ENCODE results near the gene PIGT.

The PIGT gene

DNA sequence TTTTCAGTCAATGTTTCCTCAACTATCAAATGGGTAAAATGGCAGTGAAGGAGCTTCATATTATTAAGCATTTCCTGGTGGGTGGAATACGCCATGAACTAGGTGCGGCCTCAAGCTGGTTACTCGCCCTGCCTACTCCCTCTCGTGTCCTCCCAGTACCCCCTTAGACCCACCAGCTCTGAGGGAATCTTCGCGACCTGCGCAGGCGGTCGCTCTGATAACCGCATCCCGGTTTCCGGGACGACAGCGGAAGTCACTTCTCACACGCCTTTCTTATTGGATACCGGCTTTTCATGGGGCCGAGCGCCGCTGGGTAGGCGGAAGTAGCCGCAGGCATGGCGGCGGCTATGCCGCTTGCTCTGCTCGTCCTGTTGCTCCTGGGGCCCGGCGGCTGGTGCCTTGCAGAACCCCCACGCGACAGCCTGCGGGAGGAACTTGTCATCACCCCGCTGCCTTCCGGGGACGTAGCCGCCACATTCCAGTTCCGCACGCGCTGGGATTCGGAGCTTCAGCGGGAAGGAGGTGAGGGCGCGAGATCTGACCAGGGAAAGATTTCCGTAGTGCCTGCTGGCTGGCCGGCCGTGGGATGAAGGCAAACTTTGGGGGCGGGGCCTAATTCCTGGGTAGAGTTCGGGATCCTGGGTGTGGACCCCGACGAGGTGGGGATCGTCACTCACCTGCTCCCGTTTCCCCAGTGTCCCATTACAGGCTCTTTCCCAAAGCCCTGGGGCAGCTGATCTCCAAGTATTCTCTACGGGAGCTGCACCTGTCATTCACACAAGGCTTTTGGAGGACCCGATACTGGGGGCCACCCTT lies at the start of gene PIGT:
PIGT (plus strand) TSS at position 320 of the 816 bp plus-strand sequence; CDS start at position 336, 16 bp downstream.
- peak; percentile 94 for DNase-seq (ENCODE audit: low spot score)

GRCh38 chr20:45366192-45366591 lies 49.7 kb upstream of the PIGT start:
- no peak for DNase-seq (ENCODE audit: low spot score)

GRCh38 chr20:45366631-45367030 lies 49.3 kb upstream of the PIGT start:
- no peak for DNase-seq (ENCODE audit: low spot score)

- no peak for DNase-seq (ENCODE audit: low spot score)
Observed at GRCh38 chr20:45367126-45367525, 48.8 kb upstream of the PIGT start.

DNA sequence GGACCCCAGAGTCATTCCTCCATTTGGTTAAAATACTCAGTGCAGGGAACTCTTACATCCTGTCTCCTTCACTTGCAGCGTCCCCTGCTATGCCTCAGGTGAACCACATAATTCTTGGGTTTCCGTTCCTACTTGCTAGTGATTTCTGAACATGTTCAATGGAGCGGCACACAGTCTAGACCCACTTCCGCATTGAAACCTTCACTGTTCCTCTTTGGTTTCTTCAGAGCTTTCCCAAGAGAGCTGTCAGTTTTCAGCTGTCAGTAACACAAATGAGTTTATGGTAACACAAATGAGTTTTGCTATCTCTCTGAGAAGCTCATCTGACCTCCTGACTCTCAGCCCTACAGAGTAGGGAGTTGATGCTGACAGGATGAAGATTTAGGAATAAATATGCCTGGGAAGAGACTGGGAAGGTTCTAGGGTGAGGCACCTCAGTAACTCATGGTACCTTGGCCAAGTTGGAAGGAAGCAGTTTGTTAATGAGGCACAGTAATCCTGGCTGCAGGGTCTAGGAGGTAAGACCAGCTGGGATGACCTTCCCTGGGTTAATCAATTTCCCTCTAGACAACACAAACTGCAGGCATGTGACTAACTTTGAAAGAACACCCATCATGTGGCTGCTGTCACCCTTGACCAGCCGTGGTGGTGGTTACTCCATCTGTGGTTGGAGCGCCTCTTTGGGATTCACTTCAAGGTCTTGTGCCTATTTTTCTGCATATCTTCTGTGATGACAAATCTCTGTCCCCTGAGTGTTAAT lies 47.5 kb upstream of the PIGT start:
- peak; percentile 95 for DNase-seq (ENCODE audit: low spot score)

DNA sequence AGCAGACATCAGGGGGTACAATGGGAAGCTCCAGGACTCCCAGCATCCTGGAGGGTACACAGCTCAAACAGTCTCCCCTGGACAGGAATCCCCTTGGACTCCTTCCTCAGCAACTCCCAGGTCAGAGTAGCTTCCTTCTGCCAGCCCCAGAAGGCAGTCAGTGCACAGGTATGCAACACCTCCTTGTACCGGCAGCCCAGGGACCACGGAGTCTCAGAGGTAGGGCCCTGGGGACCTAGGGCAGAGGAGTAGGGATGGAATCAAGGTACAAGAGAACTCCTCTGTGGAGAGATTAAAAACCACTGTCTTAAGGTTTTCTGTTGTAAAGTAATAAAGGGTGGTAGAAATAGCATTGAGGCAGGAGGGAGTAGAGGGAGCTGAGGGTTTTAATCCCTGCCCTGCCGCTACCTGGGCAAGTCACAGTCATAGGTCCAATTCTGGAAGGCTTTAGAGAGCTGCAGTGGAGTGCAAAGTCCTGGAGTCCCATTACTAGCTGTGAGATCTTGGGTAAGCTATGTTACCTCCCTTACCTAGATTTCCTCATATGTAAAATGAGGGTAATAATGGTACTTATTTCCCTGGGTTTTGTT lies 45.3 kb upstream of the PIGT start:
- no peak for DNase-seq (ENCODE audit: low spot score)

DNA sequence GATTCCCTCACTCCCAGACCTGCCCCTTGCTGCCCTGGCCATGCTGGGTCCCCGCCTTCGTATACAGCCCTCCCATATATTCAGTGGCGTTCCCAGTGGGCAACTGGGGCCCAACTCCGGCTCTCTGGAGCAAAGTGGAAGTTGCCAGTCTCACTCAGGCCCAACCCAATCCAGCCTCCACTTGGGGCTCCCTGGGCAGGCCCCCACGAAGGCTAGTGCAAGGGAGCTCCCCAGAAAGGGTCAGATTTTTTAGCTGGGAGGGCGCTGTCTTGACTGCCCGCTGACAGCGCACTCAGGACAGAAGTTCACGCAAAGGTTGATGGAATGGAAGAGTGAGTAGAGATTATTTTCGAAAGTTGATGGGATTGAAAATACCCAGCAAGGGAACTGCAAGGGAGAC lies 43.7 kb upstream of the PIGT start:
- DNase-seq (ENCODE audit: low spot score): no peak

- DNase-seq (ENCODE audit: low spot score): no peak
Observed at GRCh38 chr20:45372646-45373352, 43.1 kb upstream of the PIGT start.

DNA sequence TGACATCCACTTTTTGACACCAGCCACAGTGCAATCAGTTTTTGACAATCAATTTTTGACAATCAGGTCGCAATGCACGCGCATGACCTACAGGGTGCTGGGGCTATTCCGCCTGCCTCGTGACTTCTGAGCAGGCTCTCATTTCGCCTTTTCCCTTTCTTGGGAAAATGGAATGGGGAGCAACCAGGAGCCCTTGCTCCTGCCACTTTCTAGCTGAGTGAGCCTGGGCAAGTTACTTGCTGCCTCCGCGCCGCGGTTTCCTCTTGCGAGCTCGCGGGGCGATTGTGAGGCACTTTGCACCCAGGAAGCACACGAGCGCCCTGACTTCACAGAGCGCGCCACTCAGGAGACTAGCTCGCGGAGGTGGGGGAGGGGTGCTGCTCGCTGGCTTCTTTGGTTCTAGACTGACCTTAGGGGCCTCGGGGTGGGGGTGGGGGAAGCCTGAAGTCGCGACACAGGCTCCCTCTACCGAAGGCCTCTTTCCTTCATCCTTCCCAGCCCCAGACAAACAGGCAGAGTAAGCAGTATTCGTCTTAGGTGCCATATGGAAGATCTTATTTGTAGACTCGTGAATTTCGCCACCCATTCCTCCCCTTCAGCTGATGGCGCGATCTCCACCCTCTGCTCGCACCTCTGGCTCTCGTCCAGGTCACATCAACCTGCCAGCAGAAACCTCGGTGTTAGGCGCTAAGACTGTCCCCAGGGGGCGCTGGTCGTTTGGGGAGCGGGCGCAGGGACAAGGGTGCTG lies 42.4 kb upstream of the PIGT start:
- peak; percentile 87 for DNase-seq (ENCODE audit: low spot score)

GRCh38 chr20:45374101-45374467 lies 41.9 kb upstream of the PIGT start:
- no peak for DNase-seq (ENCODE audit: low spot score)

GRCh38 chr20:45374966-45375365 lies 41.0 kb upstream of the PIGT start:
- DNase-seq (ENCODE audit: low spot score): no peak

DNA sequence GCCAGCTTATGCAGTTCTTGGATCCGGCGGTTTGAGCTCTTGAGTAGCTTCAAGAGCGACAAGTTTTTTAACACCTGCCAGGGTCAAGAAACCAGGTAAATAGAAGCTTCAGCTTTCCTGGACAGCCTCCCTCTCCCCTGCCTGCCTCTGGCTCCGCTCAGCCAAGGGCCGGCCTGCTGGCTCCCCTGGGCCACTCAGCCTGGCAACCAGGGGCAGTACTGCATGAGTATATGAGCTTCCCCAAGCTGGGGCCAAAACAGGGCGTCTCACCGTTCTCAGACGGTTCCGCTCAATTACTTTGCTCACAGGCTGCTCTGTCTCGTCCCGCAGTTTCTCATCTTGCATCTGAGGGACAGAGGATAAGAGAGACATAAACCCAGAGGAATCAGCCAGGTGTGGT lies 38.7 kb upstream of the PIGT start:
- no peak for DNase-seq (ENCODE audit: low spot score)

- no peak for DNase-seq (ENCODE audit: low spot score)
Observed at GRCh38 chr20:45378191-45378590, 37.8 kb upstream of the PIGT start, which contains the start of gene TP53TG5. Gene TP53TG5, minus strand, starts transcription at chr20:45378325. Its CDS starts 89 bp downstream, at chr20:45378236.

DNA sequence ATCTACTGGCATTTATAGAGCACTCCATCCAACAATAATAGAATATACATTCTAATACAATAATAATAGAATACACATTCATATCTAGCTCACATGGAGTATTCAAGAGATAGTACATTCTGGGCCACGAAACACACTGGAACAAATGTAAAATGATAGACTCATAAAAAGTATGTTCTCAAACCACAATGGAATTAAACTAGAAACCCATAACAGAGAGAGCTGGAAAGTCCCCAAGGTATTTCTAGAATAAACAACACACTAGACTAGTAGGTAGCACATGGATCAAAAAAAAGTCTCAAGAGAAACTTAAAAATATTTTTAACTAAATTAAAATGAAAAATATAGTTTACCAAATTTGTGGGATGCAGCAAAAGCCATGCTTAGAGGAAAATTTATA lies 28.7 kb upstream of the PIGT start:
- no peak for DNase-seq (ENCODE audit: low spot score)

GRCh38 chr20:45390931-45391330 lies 25.0 kb upstream of the PIGT start:
- DNase-seq (ENCODE audit: low spot score): no peak

DNA sequence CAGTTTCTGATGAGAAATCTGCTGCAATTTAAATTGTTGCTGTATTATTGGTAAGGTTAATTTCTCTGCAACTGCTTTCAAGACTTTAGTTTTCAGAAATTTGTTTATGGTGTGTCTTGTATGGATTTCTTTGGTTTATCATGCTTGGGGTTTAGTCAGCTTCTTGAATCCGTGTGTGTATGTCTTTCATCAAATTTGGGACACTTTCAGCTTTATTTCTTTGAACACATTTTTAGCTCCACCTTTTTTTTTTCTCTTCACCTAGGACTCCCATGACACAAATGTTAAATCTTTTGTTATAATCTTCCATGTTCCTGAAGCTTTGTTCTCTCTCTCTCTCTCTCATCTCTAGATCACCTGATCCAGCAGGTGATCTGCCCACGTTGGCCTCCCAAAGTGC lies 24.4 kb upstream of the PIGT start:
- no peak for DNase-seq (ENCODE audit: low spot score)

DNA sequence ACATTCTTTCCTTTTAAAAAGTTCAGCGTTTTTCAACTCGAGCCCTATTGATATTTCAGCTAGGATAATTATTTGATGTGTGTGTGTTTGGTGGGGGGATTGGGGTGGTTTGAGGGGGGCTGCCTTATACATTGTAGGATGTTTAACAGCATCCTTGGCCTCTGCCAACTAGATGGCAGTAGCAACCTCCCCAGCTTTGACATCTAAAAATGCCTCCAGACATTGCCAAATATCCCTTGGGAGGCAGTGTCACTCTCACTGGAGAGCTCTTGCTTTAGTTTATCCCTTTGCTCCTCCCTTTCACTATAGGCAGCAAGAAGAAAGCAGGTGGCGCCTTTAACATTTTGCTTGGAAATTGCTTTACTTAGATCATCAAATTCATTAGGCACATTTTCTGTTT lies 23.2 kb upstream of the PIGT start:
- no peak for DNase-seq (ENCODE audit: low spot score)

GRCh38 chr20:45394221-45395113 lies 21.5 kb upstream of the PIGT start:
- no peak for DNase-seq (ENCODE audit: low spot score)

- no peak for DNase-seq (ENCODE audit: low spot score)
Observed at GRCh38 chr20:45395114-45395415, 20.9 kb upstream of the PIGT start.

- DNase-seq (ENCODE audit: low spot score): no peak
Observed at GRCh38 chr20:45399018-45399417, 16.9 kb upstream of the PIGT start.

All from NAMALWA (cell line).